Neuron (in vitro differentiated cells): ENCODE results near the gene TMEM161B.

Experiments used
- H2AFZ ChIP-seq: one replicate; pipeline ENCODE4 v1.6.1; 2013; ENCODE audit warnings: low read depth, mild to moderate bottlenecking, inconsistent platforms, low read length, moderate library complexity
- H3K27me3 ChIP-seq: one replicate; pipeline ENCODE4 v1.6.1; 2013; ENCODE audit warnings: low read length; ENCODE audit not compliant: insufficient read depth
- H3K36me3 ChIP-seq: one replicate; pipeline ENCODE4 v1.6.1; 2013; ENCODE audit warnings: low read length; ENCODE audit not compliant: insufficient read depth
- H3K4me1 ChIP-seq: one replicate; pipeline ENCODE4 v1.6.1; 2013; ENCODE audit warnings: low read length; ENCODE audit not compliant: insufficient read depth
- H3K4me3 ChIP-seq: 2 replicates; pipeline ENCODE4 v1.5.1; 2013; ENCODE audit warnings: mild to moderate bottlenecking, low read length, moderate library complexity
- H3K9me3 ChIP-seq: one replicate; pipeline ENCODE4 v1.6.1; 2013; ENCODE audit warnings: low read length

TMEM161B gene

GRCh38 chr5:88268385-88269184 is at the start of gene TMEM161B:
TMEM161B (minus strand) TSS chr5:88268845; CDS start chr5:88268723, 122 bp downstream.
- H2AFZ ChIP-seq = no peak within 1 kb of the TSS
- peaks cover 7% of the 10 kb centered on the region for H3K9me3 ChIP-seq
- peak within 1 kb of the TSS; percentile 88 for H3K4me3 ChIP-seq
- H3K36me3 ChIP-seq = peaks cover 14% of the 10 kb centered on the region
- H3K27me3 ChIP-seq = no peaks in the 10 kb centered on the region
- H3K4me1 ChIP-seq = peaks cover 38% of the 10 kb centered on the region

GRCh38 chr5:88304356-88304755 is 35.7 kb upstream of the TMEM161B start:
- H3K4me3 ChIP-seq = no peak overlapping the region
- H3K27me3 ChIP-seq = no peaks in the 10 kb centered on the region
- no peaks in the 10 kb centered on the region for H3K9me3 ChIP-seq
- no peaks in the 10 kb centered on the region for H3K4me1 ChIP-seq
- no peak overlapping the region for H2AFZ ChIP-seq
- H3K36me3 ChIP-seq = no peaks in the 10 kb centered on the region

- no peak overlapping the region for H2AFZ ChIP-seq
- H3K4me1 ChIP-seq = no peaks in the 10 kb centered on the region
- no peak overlapping the region for H3K4me3 ChIP-seq
- no peaks in the 10 kb centered on the region for H3K27me3 ChIP-seq
- H3K9me3 ChIP-seq = no peaks in the 10 kb centered on the region
- no peaks in the 10 kb centered on the region for H3K36me3 ChIP-seq
Measured at GRCh38 chr5:88298425-88298824, 29.8 kb upstream of the TMEM161B start.

- H2AFZ ChIP-seq = no peak overlapping the region
- H3K4me1 ChIP-seq = peaks cover 7% of the 10 kb centered on the region
- no peaks in the 10 kb centered on the region for H3K9me3 ChIP-seq
- H3K4me3 ChIP-seq = no peak overlapping the region
- H3K36me3 ChIP-seq = peaks cover 3% of the 10 kb centered on the region
- H3K27me3 ChIP-seq = no peaks in the 10 kb centered on the region
Measured at GRCh38 chr5:88290801-88291200, 22.2 kb upstream of the TMEM161B start.

GRCh38 chr5:88288528-88289197 is 20.0 kb upstream of the TMEM161B start:
- Histone ChIP-seq H2AFZ (no peak overlapping the region), H3K4me3 (no peak overlapping the region), H3K4me1 (peaks cover 7% of the 10 kb centered on the region), H3K9me3 (no peaks in the 10 kb centered on the region), H3K36me3 (peaks cover 3% of the 10 kb centered on the region), H3K27me3 (no peaks in the 10 kb centered on the region)

- Histone ChIP-seq H3K4me1 (peaks cover 7% of the 10 kb centered on the region), H2AFZ (no peak overlapping the region), H3K27me3 (no peaks in the 10 kb centered on the region), H3K9me3 (no peaks in the 10 kb centered on the region), H3K4me3 (no peak overlapping the region), H3K36me3 (peaks cover 10% of the 10 kb centered on the region)
Measured at GRCh38 chr5:88287846-88288527, 19.3 kb upstream of the TMEM161B start.

- H3K4me3 ChIP-seq = no peak overlapping the region
- peaks cover 16% of the 10 kb centered on the region for H3K36me3 ChIP-seq
- no peaks in the 10 kb centered on the region for H3K27me3 ChIP-seq
- H2AFZ ChIP-seq = no peak overlapping the region
- no peaks in the 10 kb centered on the region for H3K9me3 ChIP-seq
- peaks cover 7% of the 10 kb centered on the region for H3K4me1 ChIP-seq
Measured at GRCh38 chr5:88287302-88287701, 18.7 kb upstream of the TMEM161B start.

GRCh38 chr5:88283690-88284089 is 15.0 kb upstream of the TMEM161B start:
- H2AFZ ChIP-seq = no peak overlapping the region
- no peak overlapping the region for H3K4me3 ChIP-seq
- H3K27me3 ChIP-seq = no peaks in the 10 kb centered on the region
- peaks cover 21% of the 10 kb centered on the region for H3K36me3 ChIP-seq
- H3K9me3 ChIP-seq = no peaks in the 10 kb centered on the region
- H3K4me1 ChIP-seq = peaks cover 7% of the 10 kb centered on the region

GRCh38 chr5:88281322-88281721 is 12.7 kb upstream of the TMEM161B start:
- Histone ChIP-seq H3K4me3 (no peak overlapping the region), H3K4me1 (no peaks in the 10 kb centered on the region), H3K9me3 (no peaks in the 10 kb centered on the region)

GRCh38 chr5:88279584-88279983 is 10.9 kb upstream of the TMEM161B start:
- Histone ChIP-seq H3K4me1 (no peaks in the 10 kb centered on the region), H3K4me3 (no peak overlapping the region), H3K36me3 (peaks cover 44% of the 10 kb centered on the region), H3K9me3 (peaks cover 2% of the 10 kb centered on the region), H2AFZ (no peak overlapping the region), H3K27me3 (no peaks in the 10 kb centered on the region)

More at GRCh38 chr5:88281322-88281721, 12.7 kb upstream of the TMEM161B start:
- no peak overlapping the region for H2AFZ ChIP-seq
- peaks cover 31% of the 10 kb centered on the region for H3K36me3 ChIP-seq
- H3K27me3 ChIP-seq = no peaks in the 10 kb centered on the region

GRCh38 chr5:88276378-88276777 is 7.7 kb upstream of the TMEM161B start:
- Histone ChIP-seq H3K27me3 (no peaks in the 10 kb centered on the region), H3K36me3 (peaks cover 39% of the 10 kb centered on the region), H3K9me3 (peaks cover 2% of the 10 kb centered on the region), H3K4me1 (peaks cover 2% of the 10 kb centered on the region), H2AFZ (no peak overlapping the region), H3K4me3 (no peak overlapping the region)

GRCh38 chr5:88275581-88275980 is 6.9 kb upstream of the TMEM161B start:
- Histone ChIP-seq H2AFZ (no peak overlapping the region), H3K4me1 (peaks cover 10% of the 10 kb centered on the region), H3K27me3 (no peaks in the 10 kb centered on the region), H3K4me3 (no peak overlapping the region), H3K9me3 (peaks cover 2% of the 10 kb centered on the region), H3K36me3 (peaks cover 41% of the 10 kb centered on the region)

GRCh38 chr5:88269222-88269771 is 652 bp upstream of the TMEM161B start:
- H3K4me3 ChIP-seq = peak overlapping the region; percentile 88
- H3K4me1 ChIP-seq = peaks cover 38% of the 10 kb centered on the region
- H3K27me3 ChIP-seq = no peaks in the 10 kb centered on the region
- H2AFZ ChIP-seq = no peak overlapping the region
- peaks cover 7% of the 10 kb centered on the region for H3K9me3 ChIP-seq
- H3K36me3 ChIP-seq = peaks cover 20% of the 10 kb centered on the region
